ENCODE measurements around the gene LPIN1. TPM values are rescaled to one million over a fixed set of nuclear protein-coding genes. Genes with fewer than 3 reads are reported as not detected.

Gene LPIN1
- total and polyA plus RNA-seq, 2 of the 13 experiments (the other 11 are each of a cell fraction or from before 2014, with no cell fraction given), result 9.7 to 19.4 TPM

- no peaks in the 10 kb centered on the region for H4K20me1 ChIP-seq (ENCODE audit: insufficient read depth, low read length)
- FAIRE-seq (no peak), DNase-seq (ENCODE audit: low spot score) (peak; percentile 85), ATAC-seq (peak; percentile 78)
- H3K4me1 ChIP-seq (ENCODE audit: insufficient read depth, low read length), result peaks cover 59% of the 10 kb centered on the region
- peak overlapping the region; percentile 16 for H3K27ac ChIP-seq (ENCODE audit: extremely low read length, insufficient read depth, low read length)
- WGBS (ENCODE audit: low lambda C conversion rate), result 77% methylated on average over 18 of the region's 19 CpGs
- no peaks in the 10 kb centered on the region for H3K79me2 ChIP-seq (ENCODE audit: insufficient read depth, low read length)
- no peaks in the 10 kb centered on the region for H3K27me3 ChIP-seq (ENCODE audit: control insufficient read depth in 1 of 2, insufficient read depth in 2 of 2, low read length in 2 of 2)
- intact Hi-C loops (cut with micrococcal nuclease; ENCODE audit: unreplicated experiment), result no loop called here
- H2AFZ ChIP-seq (ENCODE audit: low read length), result no peak overlapping the region
- no TSS peak for BruUV-seq (replicated peaks)
- ChIA-PET POLR2A (interaction anchor here (0.7 kb wide), 1 partner anchor 17 kb away, joined by 3 read pairs; no protein-coding TSS in a partner anchor), CTCF (ENCODE audit: low intra/inter-chr PET ratio, low total read pairs) (no interaction called here)
- H3K9me3 ChIP-seq (ENCODE audit: low read length), result no peaks in the 10 kb centered on the region
- peak overlapping the region in 2 of 3 experiments; percentile 6 to 8; a peak in 1 of 6 replicates for H3K4me3 ChIP-seq (replicated peaks in 1 of 3; ENCODE audit: insufficient read depth in 1 of 3, low read depth in 2 of 3, low read length in 3 of 3)
- in situ Hi-C loops (cut with HindIII; ENCODE audit: extremely low pct_ligation_motif_present, low pct_unique_long_range_greater_than_20kb), result no loop called here
- H3K36me3 ChIP-seq (replicated peaks in 1 of 2; ENCODE audit: control insufficient read depth in 1 of 2, insufficient read depth in 2 of 2, low read length in 2 of 2), result peaks cover 0 to 19% of the 10 kb centered on the region in 2 experiments; a peak in 3 of 5 replicates
- H3K4me2 ChIP-seq (ENCODE audit: low read depth, low read length), result peak overlapping the region; percentile 26
- H3K9ac ChIP-seq (ENCODE audit: insufficient read depth, low read depth, low read length), result no peak overlapping the region
- TF ChIP-seq ZBTB49 (CRISPR knock-in tag; IDR thresholded peaks at IDR 0.05; ENCODE audit: borderline replicate concordance) (no peak), MAFK (conservative IDR thresholded peaks at IDR 0.05 in 1 of 2, IDR thresholded peaks at IDR 0.05 in 1 of 2; ENCODE audit: low read length in 2 of 2) (no peak), ZNF160 (CRISPR knock-in tag; IDR thresholded peaks at IDR 0.05) (peak; percentile 67; the same call in 1 of the 2 replicates), ZNF607 (CRISPR knock-in tag; IDR thresholded peaks at IDR 0.05; ENCODE audit: borderline replicate concordance) (no peak), ERF (CRISPR knock-in tag; IDR thresholded peaks at IDR 0.05) (0 out of 2 replicates have a peak, but pooled peaks have one; percentile 42), NBN (conservative IDR thresholded peaks at IDR 0.05) (no peak), ZIK1 (CRISPR knock-in tag; IDR thresholded peaks at IDR 0.05; ENCODE audit: borderline replicate concordance, low read depth) (no peak), PHF5A (CRISPR knock-in tag; IDR thresholded peaks at IDR 0.05; ENCODE audit: low read depth, unreplicated experiment) (no peak), TCF7 (IDR thresholded peaks at IDR 0.05; ENCODE audit: low read depth) (peak; percentile 38; the same call in 1 of the 2 replicates), POLR2A (IDR thresholded peaks at IDR 0.05; ENCODE audit: insufficient read depth in 1 of 2, low read depth in 2 of 2, low read length in 2 of 2) (no peak), HDAC1 (CRISPR knock-in tag; IDR thresholded peaks at IDR 0.05) (peak; percentile 48; the same call in 1 of the 2 replicates), NR0B2 (CRISPR knock-in tag; IDR thresholded peaks at IDR 0.05) (no peak), MTA1 (CRISPR knock-in tag; IDR thresholded peaks at IDR 0.05; ENCODE audit: borderline replicate concordance) (0 out of 2 replicates have a peak, but pooled peaks have one; percentile 23), NR2F1 (CRISPR knock-in tag; IDR thresholded peaks at IDR 0.05) (no peak), HHEX (CRISPR knock-in tag; IDR thresholded peaks at IDR 0.05) (no peak)
- TF ChIP-seq, protein P1, sequence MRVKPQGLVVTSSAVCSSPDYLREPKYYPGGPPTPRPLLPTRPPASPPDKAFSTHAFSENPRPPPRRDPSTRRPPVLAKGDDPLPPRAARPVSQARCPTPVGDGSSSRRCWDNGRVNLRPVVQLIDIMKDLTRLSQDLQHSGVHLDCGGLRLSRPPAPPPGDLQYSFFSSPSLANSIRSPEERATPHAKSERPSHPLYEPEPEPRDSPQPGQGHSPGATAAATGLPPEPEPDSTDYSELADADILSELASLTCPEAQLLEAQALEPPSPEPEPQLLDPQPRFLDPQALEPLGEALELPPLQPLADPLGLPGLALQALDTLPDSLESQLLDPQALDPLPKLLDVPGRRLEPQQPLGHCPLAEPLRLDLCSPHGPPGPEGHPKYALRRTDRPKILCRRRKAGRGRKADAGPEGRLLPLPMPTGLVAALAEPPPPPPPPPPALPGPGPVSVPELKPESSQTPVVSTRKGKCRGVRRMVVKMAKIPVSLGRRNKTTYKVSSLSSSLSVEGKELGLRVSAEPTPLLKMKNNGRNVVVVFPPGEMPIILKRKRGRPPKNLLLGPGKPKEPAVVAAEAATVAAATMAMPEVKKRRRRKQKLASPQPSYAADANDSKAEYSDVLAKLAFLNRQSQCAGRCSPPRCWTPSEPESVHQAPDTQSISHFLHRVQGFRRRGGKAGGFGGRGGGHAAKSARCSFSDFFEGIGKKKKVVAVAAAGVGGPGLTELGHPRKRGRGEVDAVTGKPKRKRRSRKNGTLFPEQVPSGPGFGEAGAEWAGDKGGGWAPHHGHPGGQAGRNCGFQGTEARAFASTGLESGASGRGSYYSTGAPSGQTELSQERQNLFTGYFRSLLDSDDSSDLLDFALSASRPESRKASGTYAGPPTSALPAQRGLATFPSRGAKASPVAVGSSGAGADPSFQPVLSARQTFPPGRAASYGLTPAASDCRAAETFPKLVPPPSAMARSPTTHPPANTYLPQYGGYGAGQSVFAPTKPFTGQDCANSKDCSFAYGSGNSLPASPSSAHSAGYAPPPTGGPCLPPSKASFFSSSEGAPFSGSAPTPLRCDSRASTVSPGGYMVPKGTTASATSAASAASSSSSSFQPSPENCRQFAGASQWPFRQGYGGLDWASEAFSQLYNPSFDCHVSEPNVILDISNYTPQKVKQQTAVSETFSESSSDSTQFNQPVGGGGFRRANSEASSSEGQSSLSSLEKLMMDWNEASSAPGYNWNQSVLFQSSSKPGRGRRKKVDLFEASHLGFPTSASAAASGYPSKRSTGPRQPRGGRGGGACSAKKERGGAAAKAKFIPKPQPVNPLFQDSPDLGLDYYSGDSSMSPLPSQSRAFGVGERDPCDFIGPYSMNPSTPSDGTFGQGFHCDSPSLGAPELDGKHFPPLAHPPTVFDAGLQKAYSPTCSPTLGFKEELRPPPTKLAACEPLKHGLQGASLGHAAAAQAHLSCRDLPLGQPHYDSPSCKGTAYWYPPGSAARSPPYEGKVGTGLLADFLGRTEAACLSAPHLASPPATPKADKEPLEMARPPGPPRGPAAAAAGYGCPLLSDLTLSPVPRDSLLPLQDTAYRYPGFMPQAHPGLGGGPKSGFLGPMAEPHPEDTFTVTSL (CRISPR knock-in tag; IDR thresholded peaks at IDR 0.05; ENCODE audit: borderline replicate concordance), result no peak
Measured at GRCh38 chr2:11822746-11823451, 76.5 kb downstream of the LPIN1 start.
